Measurements from ENCODE around the gene WWTR1.

- TF ChIP-seq, protein P1, sequence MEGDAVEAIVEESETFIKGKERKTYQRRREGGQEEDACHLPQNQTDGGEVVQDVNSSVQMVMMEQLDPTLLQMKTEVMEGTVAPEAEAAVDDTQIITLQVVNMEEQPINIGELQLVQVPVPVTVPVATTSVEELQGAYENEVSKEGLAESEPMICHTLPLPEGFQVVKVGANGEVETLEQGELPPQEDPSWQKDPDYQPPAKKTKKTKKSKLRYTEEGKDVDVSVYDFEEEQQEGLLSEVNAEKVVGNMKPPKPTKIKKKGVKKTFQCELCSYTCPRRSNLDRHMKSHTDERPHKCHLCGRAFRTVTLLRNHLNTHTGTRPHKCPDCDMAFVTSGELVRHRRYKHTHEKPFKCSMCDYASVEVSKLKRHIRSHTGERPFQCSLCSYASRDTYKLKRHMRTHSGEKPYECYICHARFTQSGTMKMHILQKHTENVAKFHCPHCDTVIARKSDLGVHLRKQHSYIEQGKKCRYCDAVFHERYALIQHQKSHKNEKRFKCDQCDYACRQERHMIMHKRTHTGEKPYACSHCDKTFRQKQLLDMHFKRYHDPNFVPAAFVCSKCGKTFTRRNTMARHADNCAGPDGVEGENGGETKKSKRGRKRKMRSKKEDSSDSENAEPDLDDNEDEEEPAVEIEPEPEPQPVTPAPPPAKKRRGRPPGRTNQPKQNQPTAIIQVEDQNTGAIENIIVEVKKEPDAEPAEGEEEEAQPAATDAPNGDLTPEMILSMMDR (conservative IDR thresholded peaks at IDR 0.05; ENCODE audit: low read depth in 2 of 2) = no peak
- TF ChIP-seq CREB1 (CRISPR knock-in tag; IDR thresholded peaks at IDR 0.05; ENCODE audit: low read depth) = no peak
Measured at GRCh38 chr3:149579838-149580542, 77.8 kb downstream of the WWTR1 start.

Measured in GM23338 (cell line).